Measurements from ENCODE around the gene KIF26A.

Gene KIF26A

DNA sequence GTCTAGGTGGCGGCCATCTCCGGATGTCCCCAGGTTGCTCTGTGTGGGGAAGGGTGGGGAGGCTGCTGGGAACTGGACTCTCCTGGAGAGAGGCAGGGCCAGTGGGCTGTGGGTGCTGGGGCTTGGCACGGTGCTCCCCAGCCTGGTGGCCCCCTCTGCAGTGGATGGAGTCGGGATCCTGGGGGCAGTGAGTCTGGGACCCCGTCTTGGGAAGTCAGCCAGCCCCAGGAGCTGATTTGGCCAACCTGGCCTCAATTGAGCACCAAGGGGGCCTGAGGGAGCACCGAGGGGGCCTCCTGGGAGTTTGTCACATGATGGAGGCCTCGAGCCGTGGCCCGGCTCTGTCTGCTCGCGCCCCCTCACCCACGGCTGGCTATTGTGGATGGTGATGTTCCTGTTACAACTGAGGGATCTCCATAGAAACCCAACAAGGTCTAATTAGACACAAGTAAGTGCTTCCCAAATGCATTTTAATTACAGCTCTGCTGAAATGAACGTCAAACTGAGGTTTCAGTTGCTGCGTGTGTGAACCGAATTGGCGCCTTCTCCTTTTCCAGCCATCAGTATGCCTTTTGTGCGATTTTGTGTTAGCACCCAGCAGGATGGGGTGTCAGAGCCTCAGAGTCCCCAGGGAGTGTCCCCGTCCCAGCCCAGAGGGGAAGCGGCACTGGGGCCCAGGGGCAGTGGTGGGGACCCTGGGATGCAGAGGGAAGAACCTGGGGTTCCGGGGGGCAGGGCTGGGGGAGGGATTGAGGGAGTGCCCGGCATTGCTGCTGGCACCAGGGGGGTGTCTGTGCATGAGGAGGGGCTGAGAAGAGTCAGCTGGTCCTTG, 71.8 kb downstream of the KIF26A start:
- no peak for TF ChIP-seq CTCF (IDR thresholded peaks at IDR 0.05; ENCODE audit: extremely low read depth, missing control alignments)
- no peak for DNase-seq (ENCODE audit: low spot score)

DNA sequence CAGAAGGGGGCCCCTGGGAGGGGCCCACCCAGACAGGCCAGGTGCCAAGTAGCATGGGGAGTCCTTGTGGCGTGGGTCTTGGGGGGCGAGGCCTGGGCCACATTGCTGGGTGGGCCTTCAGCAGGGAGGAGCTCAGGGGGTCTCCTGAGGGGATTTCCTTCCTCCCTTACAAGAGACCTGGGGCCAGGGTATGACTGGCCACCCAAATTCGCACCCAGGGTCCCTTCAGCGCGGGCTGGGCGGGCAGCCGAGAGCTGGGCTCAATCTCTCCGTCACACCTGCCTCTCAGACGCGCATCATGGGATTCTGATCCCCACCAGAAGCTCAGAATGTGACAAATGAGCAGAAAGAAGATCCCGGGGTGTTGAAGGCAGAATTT, 72.4 kb downstream of the KIF26A start:
- no peak for DNase-seq (ENCODE audit: low spot score)
- TF ChIP-seq CTCF (IDR thresholded peaks at IDR 0.05; ENCODE audit: extremely low read depth, missing control alignments): no peak

DNA sequence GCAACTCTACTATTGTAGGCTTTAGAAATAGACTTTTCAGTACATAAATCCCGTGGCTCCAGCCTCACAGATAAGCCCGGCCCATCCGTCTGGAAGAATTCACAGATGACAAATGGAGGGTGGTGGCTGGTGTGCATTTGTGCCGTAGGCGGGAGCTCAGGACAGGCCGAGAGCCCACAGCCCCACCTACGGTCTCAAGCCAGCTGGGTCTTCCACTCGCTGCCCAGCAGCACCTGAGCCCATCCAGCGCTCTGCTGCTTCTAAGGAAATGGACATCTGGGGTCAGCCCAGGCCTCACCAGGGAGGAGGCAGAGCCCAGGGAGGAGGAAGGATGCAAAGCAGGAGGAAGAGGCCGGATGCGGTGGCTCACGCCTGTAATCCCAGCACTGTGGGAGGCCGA, 72.8 kb downstream of the KIF26A start:
- no peak for DNase-seq (ENCODE audit: low spot score)

DNA sequence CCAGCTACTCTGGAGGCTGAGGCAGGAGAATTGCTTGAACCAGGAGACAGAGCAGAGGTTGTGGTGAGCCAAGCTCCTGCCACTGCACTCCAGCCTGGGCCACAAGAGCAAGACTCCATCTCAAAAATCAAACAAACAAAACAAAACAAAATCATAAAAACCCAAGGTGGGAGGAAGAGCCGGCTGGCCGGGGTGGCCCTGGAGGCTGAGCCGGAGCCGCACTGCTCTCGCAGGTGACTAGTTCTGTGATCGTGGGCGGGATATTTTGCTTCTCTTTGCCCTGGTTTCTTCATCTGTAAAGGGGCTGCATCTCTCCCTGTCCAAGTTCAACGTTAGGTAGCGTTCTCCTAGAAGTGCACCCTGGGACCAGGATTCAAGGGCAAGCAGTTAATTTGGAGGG, 73.4 kb downstream of the KIF26A start:
- TF ChIP-seq CTCF (IDR thresholded peaks at IDR 0.05; ENCODE audit: extremely low read depth, missing control alignments): no peak
- DNase-seq (ENCODE audit: low spot score): no peak

More for the DNA sequence above, 72.8 kb downstream of the KIF26A start:
- no peak for TF ChIP-seq CTCF (IDR thresholded peaks at IDR 0.05; ENCODE audit: extremely low read depth, missing control alignments)

GRCh38 chr14:104212206-104213095, 74.1 kb downstream of the KIF26A start:
- DNase-seq (ENCODE audit: low spot score): no peak
- no peak for TF ChIP-seq CTCF (IDR thresholded peaks at IDR 0.05; ENCODE audit: extremely low read depth, missing control alignments)

- no peak for DNase-seq (ENCODE audit: low spot score)
- TF ChIP-seq CTCF (IDR thresholded peaks at IDR 0.05; ENCODE audit: extremely low read depth, missing control alignments): no peak
Measured at GRCh38 chr14:104213301-104214034, 75.1 kb downstream of the KIF26A start.
